ENCODE measurements around the gene PKNOX2. TPM values are rescaled to one million over a fixed set of nuclear protein-coding genes. Genes with fewer than 3 reads are reported as not detected.
A peak's percentile ranks its signal among the peaks of the same experiment; 100 is the strongest.

Gene PKNOX2
- total RNA-seq, 1 donor from 2014 or later: 34.9 TPM

DNA sequence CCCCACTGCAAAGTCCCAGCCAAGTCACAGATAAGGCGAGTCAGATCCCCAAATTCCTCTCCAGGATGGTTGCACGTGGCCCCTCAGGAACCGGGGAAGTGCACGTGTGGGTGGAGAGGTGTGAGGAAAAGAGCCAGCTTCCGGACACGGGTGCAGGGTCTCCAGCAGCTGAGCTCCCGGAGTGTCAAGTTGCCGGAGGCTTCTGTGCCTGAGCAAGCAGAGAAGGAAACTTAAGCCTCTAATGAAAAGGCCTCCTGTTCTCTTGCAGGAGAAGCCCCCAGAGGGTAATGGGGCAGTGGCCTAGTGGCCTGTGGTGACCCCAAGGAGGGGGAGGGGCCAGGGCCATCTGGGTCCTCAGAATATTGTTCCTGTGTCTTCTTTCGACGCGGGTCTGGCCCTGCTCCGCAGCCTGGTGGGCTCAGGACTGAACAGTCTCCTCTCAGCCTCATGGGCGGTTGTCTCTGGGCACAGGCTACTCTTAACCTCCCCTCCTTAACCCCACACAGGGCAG, 183.6 kb downstream of the PKNOX2 start:
- Mint-ChIP-seq H3K9me3 (ENCODE audit: low read depth) (no peaks in the 10 kb centered on the region), H3K4me3 (ENCODE audit: unreplicated experiment) (no peak overlapping the region), H3K27ac (ENCODE audit: unreplicated experiment) (peak overlapping the region; percentile 87), H3K27me3 (ENCODE audit: low read depth) (no peaks in the 10 kb centered on the region), H3K36me3 (ENCODE audit: low read depth) (peaks cover 10% of the 10 kb centered on the region), H3K4me1 (ENCODE audit: low read depth) (peaks cover 71% of the 10 kb centered on the region)
- no peak for TF ChIP-seq CTCF (IDR thresholded peaks at IDR 0.05)
- DNase-seq (ENCODE audit: low spot score): no peak

GRCh38 chr11:125348674-125349309, 184.2 kb downstream of the PKNOX2 start:
- H3K4me1 Mint-ChIP-seq (ENCODE audit: low read depth): peaks cover 65% of the 10 kb centered on the region
- H3K9me3 Mint-ChIP-seq (ENCODE audit: low read depth): no peaks in the 10 kb centered on the region
- no peaks in the 10 kb centered on the region for H3K27me3 Mint-ChIP-seq (ENCODE audit: low read depth)
- H3K4me3 Mint-ChIP-seq (ENCODE audit: unreplicated experiment): no peak overlapping the region
- peak; percentile 96 for TF ChIP-seq CTCF (IDR thresholded peaks at IDR 0.05)
- DNase-seq (ENCODE audit: low spot score): no peak
- H3K36me3 Mint-ChIP-seq (ENCODE audit: low read depth): peaks cover 10% of the 10 kb centered on the region
- H3K27ac Mint-ChIP-seq (ENCODE audit: unreplicated experiment): peak overlapping the region; percentile 87

DNA sequence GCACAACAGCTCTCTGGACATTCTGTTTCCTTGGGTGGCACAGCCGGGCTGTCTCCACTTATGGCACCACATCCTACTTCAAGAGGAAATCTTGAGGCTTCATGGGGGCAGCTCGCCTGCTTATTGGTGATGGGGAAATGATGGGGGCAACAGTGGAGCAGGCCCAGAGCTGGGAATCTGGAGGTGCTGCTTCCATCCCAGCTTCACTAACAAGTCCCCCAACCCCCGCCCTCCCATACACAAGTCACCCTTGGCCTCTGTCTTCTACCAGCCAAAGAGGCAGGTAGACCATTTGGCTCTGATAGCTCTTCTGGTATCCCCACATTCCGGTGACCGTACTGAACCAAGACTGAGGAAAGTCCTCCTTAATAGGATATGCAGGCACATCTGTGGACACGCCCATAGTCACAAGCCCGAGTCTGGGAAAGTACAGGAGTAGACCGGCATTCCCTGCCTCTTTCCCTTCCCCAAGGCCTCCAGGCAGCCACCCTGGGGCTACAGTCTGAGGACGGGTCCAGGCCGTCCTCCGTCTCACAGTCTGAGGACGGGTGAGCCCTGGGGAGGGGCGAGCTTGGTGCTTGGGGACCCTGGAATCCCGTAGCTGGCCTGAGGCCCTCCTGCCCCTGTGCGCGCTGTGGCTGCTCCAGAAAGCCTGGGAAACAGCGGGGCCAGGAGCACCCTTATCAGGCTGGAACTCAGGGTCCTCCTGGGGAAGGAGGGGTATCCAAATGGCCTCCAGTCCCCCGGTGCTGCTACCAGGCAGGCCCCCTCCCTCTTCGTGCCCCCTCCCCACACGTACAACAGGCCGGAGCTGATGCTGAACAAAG, 185.9 kb downstream of the PKNOX2 start:
- H3K27me3 Mint-ChIP-seq (ENCODE audit: low read depth): no peaks in the 10 kb centered on the region

GRCh38 chr11:125351033-125351867, 186.7 kb downstream of the PKNOX2 start:
- Mint-ChIP-seq H3K27ac (ENCODE audit: unreplicated experiment) (no peak overlapping the region), H3K27me3 (ENCODE audit: low read depth) (no peaks in the 10 kb centered on the region), H3K9me3 (ENCODE audit: low read depth) (no peaks in the 10 kb centered on the region), H3K4me1 (ENCODE audit: low read depth) (peaks cover 52% of the 10 kb centered on the region), H3K36me3 (ENCODE audit: low read depth) (peaks cover 20% of the 10 kb centered on the region), H3K4me3 (ENCODE audit: unreplicated experiment) (no peak overlapping the region)
- TF ChIP-seq CTCF (IDR thresholded peaks at IDR 0.05): no peak
- no peak for DNase-seq (ENCODE audit: low spot score)

More for the DNA sequence above, 185.9 kb downstream of the PKNOX2 start:
- Mint-ChIP-seq H3K4me3 (ENCODE audit: unreplicated experiment) (no peak overlapping the region), H3K9me3 (ENCODE audit: low read depth) (no peaks in the 10 kb centered on the region), H3K27ac (ENCODE audit: unreplicated experiment) (no peak overlapping the region), H3K4me1 (ENCODE audit: low read depth) (peaks cover 52% of the 10 kb centered on the region), H3K36me3 (ENCODE audit: low read depth) (peaks cover 16% of the 10 kb centered on the region)
- no peak for TF ChIP-seq CTCF (IDR thresholded peaks at IDR 0.05)
- DNase-seq (ENCODE audit: low spot score): no peak

- H3K27ac Mint-ChIP-seq (ENCODE audit: unreplicated experiment): peak overlapping the region; percentile 33
- H3K4me3 Mint-ChIP-seq (ENCODE audit: unreplicated experiment): no peak overlapping the region
- H3K9me3 Mint-ChIP-seq (ENCODE audit: low read depth): no peaks in the 10 kb centered on the region
- H3K36me3 Mint-ChIP-seq (ENCODE audit: low read depth): peaks cover 20% of the 10 kb centered on the region
- peaks cover 50% of the 10 kb centered on the region for H3K4me1 Mint-ChIP-seq (ENCODE audit: low read depth)
- no peaks in the 10 kb centered on the region for H3K27me3 Mint-ChIP-seq (ENCODE audit: low read depth)
- no peak for TF ChIP-seq CTCF (IDR thresholded peaks at IDR 0.05)
- DNase-seq (ENCODE audit: low spot score): no peak
Observed at GRCh38 chr11:125351868-125352250, 187.3 kb downstream of the PKNOX2 start.
